H1 (cell line): ENCODE data around the gene RUNX1. TPM values are rescaled to one million over a fixed set of nuclear protein-coding genes. Genes with fewer than 3 reads are reported as not detected.

Experiments
- CTCF ChIA-PET: fragments of 300-600 bp; sonication (Branson Sonifier 250); formaldehyde crosslinking; loops from one replicate; lab custom pipeline; 2021; ENCODE audit not compliant: partially characterized antibody; lab: Charles Lee
- POLR2A ChIA-PET: fragments of 300-600 bp; sonication (Branson Sonifier 250); formaldehyde crosslinking; loops from one replicate; lab custom pipeline; 2021; ENCODE audit warnings: inconsistent platforms; ENCODE audit not compliant: partially characterized antibody; lab: Charles Lee
- DNase-seq, 2 experiments: peaks; one replicate each; pipeline versions ENCODE4 v3.0.0 to v3.0.0-alpha.2; 2010 to 2022; ENCODE audit warnings: low spot score in 2 of 2, low read depth in 1 of 2, mixed read lengths in 1 of 2
- FAIRE-seq: peaks from 2 replicates; lab custom pipeline; 2011; peaks lifted over from hg19 to GRCh38; lab: Jason Lieb, UNC
- H2AFZ ChIP-seq: 2 replicates; pipeline ENCODE4 v1.8.1; 2012; ENCODE audit warnings: low read length, inconsistent platforms
- H2AK5ac ChIP-seq: 2 replicates; pipeline ENCODE4 v1.6.1; 2013; ENCODE audit warnings: low read depth, low read length
- H2BK120ac ChIP-seq: replicated peaks from 2 replicates; pipeline ENCODE3; 2013; ENCODE audit warnings: low read depth, low read length, inconsistent platforms
- H2BK12ac ChIP-seq: 2 replicates; pipeline ENCODE4 v1.6.1; 2013; ENCODE audit warnings: low read depth, low read length
- H2BK15ac ChIP-seq: 2 replicates; pipeline ENCODE4 v1.6.1; 2013; ENCODE audit warnings: low read length
- H2BK20ac ChIP-seq: 2 replicates; pipeline ENCODE4 v1.6.1; 2013; ENCODE audit warnings: low read length
- H2BK5ac ChIP-seq: 2 replicates; pipeline ENCODE4 v1.6.1; 2013; ENCODE audit warnings: low read depth, low read length
- H3K14ac ChIP-seq: 2 replicates; pipeline ENCODE4 v1.6.1; 2013; ENCODE audit warnings: inconsistent platforms; ENCODE audit not compliant: insufficient read length
- H3K18ac ChIP-seq: 2 replicates; pipeline ENCODE4 v1.6.1; 2013; ENCODE audit warnings: low read length; ENCODE audit errors: extremely low read depth
- H3K23ac ChIP-seq: 2 replicates; pipeline ENCODE4 v1.6.1; 2013; ENCODE audit warnings: inconsistent platforms; ENCODE audit not compliant: insufficient read length
- H3K23me2 ChIP-seq: 2 replicates; pipeline ENCODE4 v1.6.1; 2013; ENCODE audit warnings: low read depth, low read length
- H3K27ac ChIP-seq: 2 replicates; pipeline ENCODE4 v1.6.1; 2011; ENCODE audit warnings: low read depth, low read length, inconsistent platforms
- H3K27me3 ChIP-seq, 4 experiments: replicated peaks in 1 of 4; 1 replicate in 1 of 4; 2 replicates in 3 of 4; pipeline versions ENCODE4 v1.6.1 to v1.8.1; 2011 to 2013; ENCODE audit warnings: low read length in 3 of 4, mild to moderate bottlenecking in 3 of 4, inconsistent platforms in 2 of 4, mixed read lengths in 2 of 4, moderate library complexity in 1 of 4; ENCODE audit not compliant: control insufficient read depth in 3 of 4, insufficient read depth in 3 of 4; ENCODE audit errors: extremely low read depth in 1 of 4
- H3K36me3 ChIP-seq, 4 experiments: 2 replicates each; pipeline versions ENCODE4 v1.6.1 to v1.8.1; 2011 to 2013; ENCODE audit warnings: mild to moderate bottlenecking in 4 of 4, low read length in 3 of 4, moderate library complexity in 2 of 4, control low read depth in 1 of 4, inconsistent platforms in 1 of 4; ENCODE audit not compliant: insufficient read depth in 4 of 4, control insufficient read depth in 2 of 4
- H3K4ac ChIP-seq: replicated peaks from 2 replicates; pipeline ENCODE3; 2013; ENCODE audit warnings: low read length, low read depth, mixed read lengths, inconsistent platforms; ENCODE audit not compliant: insufficient read length
- H3K4me1 ChIP-seq, 4 experiments: replicated peaks in 1 of 4; 1 replicate in 1 of 4; 2 replicates in 3 of 4; pipeline versions ENCODE4 v1.6.1 to v1.8.1; 2011 to 2013; ENCODE audit warnings: low read length in 3 of 4, inconsistent platforms in 2 of 4, mixed read lengths in 1 of 4; ENCODE audit not compliant: insufficient read depth in 4 of 4, control insufficient read depth in 3 of 4
- H3K4me2 ChIP-seq, 2 experiments: 2 replicates each; pipeline versions ENCODE4 v1.6.1 to v1.8.1; 2011 to 2013; ENCODE audit warnings: low read depth in 2 of 2, low read length in 2 of 2, control low read depth in 1 of 2, inconsistent platforms in 1 of 2, mild to moderate bottlenecking in 1 of 2; ENCODE audit not compliant: insufficient read depth in 1 of 2
- H3K4me3 ChIP-seq, 4 experiments: fragments of 200-600, 300-600 bp in 1 of 4; sonication (generic), shearing (Covaris generic), sonication (Bioruptor Twin) in 1 of 4; 2 replicates each; pipeline versions ENCODE4 v1.5.1 to v1.8.1; 2011 to 2016; ENCODE audit warnings: low read length in 4 of 4, low read depth in 3 of 4, control low read depth in 2 of 4, inconsistent platforms in 2 of 4, mild to moderate bottlenecking in 2 of 4, mixed read lengths in 1 of 4, moderate library complexity in 1 of 4; ENCODE audit not compliant: insufficient read depth in 2 of 4; ENCODE audit errors: extremely low read depth in 1 of 4
- H3K56ac ChIP-seq: replicated peaks from 2 replicates; pipeline ENCODE3; 2013; ENCODE audit warnings: low read depth, mild to moderate bottlenecking, mixed read lengths, low read length, inconsistent platforms; ENCODE audit not compliant: insufficient read length
- H3K79me1 ChIP-seq: 2 replicates; pipeline ENCODE4 v1.6.1; 2013; ENCODE audit warnings: low read depth, low read length, control low read depth
- H3K79me2 ChIP-seq, 2 experiments: 2 replicates each; pipeline versions ENCODE4 v1.6.1 to v1.8.1; 2012 to 2013; ENCODE audit warnings: low read length in 2 of 2, mild to moderate bottlenecking in 2 of 2, inconsistent platforms in 1 of 2; ENCODE audit not compliant: insufficient read depth in 2 of 2, control insufficient read depth in 1 of 2
- H3K9ac ChIP-seq, 4 experiments: replicated peaks in 1 of 4; 1 replicate in 1 of 4; 2 replicates in 3 of 4; pipeline versions ENCODE4 v1.6.1 to v1.8.1; 2011 to 2013; ENCODE audit warnings: low read depth in 3 of 4, low read length in 3 of 4, control low read depth in 2 of 4, mild to moderate bottlenecking in 2 of 4, moderate library complexity in 2 of 4, inconsistent platforms in 1 of 4; ENCODE audit errors: extremely low read depth in 1 of 4
- H3K9me3 ChIP-seq, 2 experiments: 2 replicates each; pipeline versions ENCODE4 v1.6.1 to v1.8.1; 2012 to 2013; ENCODE audit warnings: mild to moderate bottlenecking in 2 of 2, moderate library complexity in 2 of 2, control low read depth in 1 of 2, inconsistent platforms in 1 of 2, low read depth in 1 of 2, low read length in 1 of 2, mixed read lengths in 1 of 2; ENCODE audit not compliant: insufficient read depth in 2 of 2
- H4K20me1 ChIP-seq, 2 experiments: replicated peaks in 1 of 2; 2 replicates each; pipeline versions ENCODE3 to v1.8.1; 2011 to 2013; ENCODE audit warnings: inconsistent platforms in 2 of 2, low read length in 2 of 2, mild to moderate bottlenecking in 1 of 2; ENCODE audit not compliant: insufficient read depth in 2 of 2, control insufficient read depth in 1 of 2
- H4K5ac ChIP-seq: 2 replicates; pipeline ENCODE4 v1.6.1; 2013; ENCODE audit warnings: low read length, low read depth, mixed read lengths, inconsistent platforms; ENCODE audit not compliant: insufficient read length
- H4K8ac ChIP-seq: 2 replicates; pipeline ENCODE4 v1.8.0; 2013; ENCODE audit warnings: mild to moderate bottlenecking, moderate library complexity, low read length, inconsistent platforms; ENCODE audit not compliant: insufficient read depth; ENCODE audit errors: extremely low read depth
- H4K91ac ChIP-seq: replicated peaks from 2 replicates; pipeline ENCODE3; 2013; ENCODE audit warnings: low read length, mixed read lengths, inconsistent platforms; ENCODE audit not compliant: insufficient read length
- PHF8 ChIP-seq: fragments of 200-600 bp; sonication (generic); conservative IDR thresholded peaks from 2 replicates; pipeline ENCODE4 v1.7.1; 2012; ENCODE audit warnings: low read depth, mild to moderate bottlenecking, inconsistent platforms, low read length, moderate library complexity
- WGBS, 2 experiments: shearing (Covaris generic) in 1 of 2; methylation state at CpG; one replicate each; pipeline versions ENCODE4 v1.1.6 to v1.1.7; 2013 to 2015; ENCODE audit warnings: low lambda C conversion rate in 2 of 2, mixed read lengths in 2 of 2, inconsistent platforms in 1 of 2, low coverage in 1 of 2, missing lambda C conversion rate in 1 of 2; ENCODE audit not compliant: insufficient replicate concordance in 2 of 2, insufficient coverage in 1 of 2, insufficient read length in 1 of 2; ENCODE audit errors: extremely low coverage in 1 of 2, missing lambda C conversion rate in 1 of 2; 5-methylcytosine and 5-hydroxymethylcytosine counted together
- polyA plus RNA-seq, 7 experiments: library from polyadenylated mRNA; depleted of rRNA in 3 of 7; stranded (reverse) in 5 of 7; unstranded in 2 of 7; fragments of >200 nt in 5 of 7; fragments of 200-250 nt in 2 of 7; gene quantifications; 1 replicate in 5 of 7; 2 replicates in 1 of 7; 4 replicates in 1 of 7; pipeline versions ENCODE4 v1.2.1 to v1.2.3, GENCODE V29; 2011 to 2013; ENCODE audit warnings: missing spikeins in 2 of 7, mixed read lengths in 2 of 7
- total RNA-seq: library from RNA; stranded (reverse); fragmentation: NEBNext Ultra II Directional; extraction: Animal tissue kit (Norgen Biotek cat#: 25700); gene quantifications from 2 replicates; pipeline ENCODE4 v1.2.1, GENCODE V29; 2021

The RUNX1 gene
- total and polyA plus RNA-seq, 2 of the 8 experiments (the other 6 are each of a cell fraction or from before 2014, with no cell fraction given): 0.20 to 0.60 TPM

GRCh38 chr21:34836103-34836932, 212.8 kb downstream of the RUNX1 start:
- no peak overlapping the region for H3K56ac ChIP-seq
- H3K23ac ChIP-seq: no peak overlapping the region
- no peaks in the 10 kb centered on the region for H3K27me3 ChIP-seq
- peak overlapping the region; percentile 43; the same call in 1 of the 2 replicates for H2BK20ac ChIP-seq
- H4K8ac ChIP-seq: no peak overlapping the region
- no peak overlapping the region for H2BK5ac ChIP-seq
- H3K4me1 ChIP-seq: peaks cover 7 to 28% (median 13%) of the 10 kb centered on the region in 4 experiments
- no peaks in the 10 kb centered on the region for H4K20me1 ChIP-seq
- no peak overlapping the region for H2BK120ac ChIP-seq
- no peak overlapping the region for H3K27ac ChIP-seq
- H3K36me3 ChIP-seq: no peaks in the 10 kb centered on the region
- no peaks in the 10 kb centered on the region for H3K23me2 ChIP-seq
- H2BK15ac ChIP-seq: no peak overlapping the region
- H3K14ac ChIP-seq: no peak overlapping the region
- H3K79me1 ChIP-seq: no peaks in the 10 kb centered on the region
- no peak for FAIRE-seq
- H3K79me2 ChIP-seq: no peaks in the 10 kb centered on the region
- no peak overlapping the region for H3K18ac ChIP-seq
- peak overlapping the region; percentile 55; the same call in 1 of the 2 replicates for H2BK12ac ChIP-seq
- TF ChIP-seq PHF8: no peak
- WGBS, 2 experiments: 89% methylated on average over 13 of the region's 13 CpGs; no CpG with 5 or more reads in 1 of the 2 experiments
- ChIA-PET POLR2A (interaction anchor here (0.6 to 1.3 kb wide), 3 partner anchors 11 to 74 kb away, joined by 3 read pairs; no protein-coding TSS in a partner anchor), CTCF (interaction anchor here (0.6 to 1.0 kb wide), 2 partner anchors 91 to 109 kb away, joined by 3 to 4 read pairs; no protein-coding TSS in a partner anchor)
- no peak overlapping the region for H2AFZ ChIP-seq
- no peak overlapping the region for H3K4ac ChIP-seq
- DNase-seq: no peak
- H3K4me3 ChIP-seq: no peak overlapping the region
- no peak overlapping the region for H3K9ac ChIP-seq
- H4K5ac ChIP-seq: no peak overlapping the region
- no peak overlapping the region for H2AK5ac ChIP-seq
- H3K9me3 ChIP-seq: no peaks in the 10 kb centered on the region
- no peak overlapping the region for H3K4me2 ChIP-seq
- H4K91ac ChIP-seq: no peak overlapping the region
